GM13977 (cell line): Measurements from ENCODE around the gene KDM2B.
A peak's percentile ranks its signal among the peaks of the same experiment; 100 is the strongest.

ENCODE experiments used
- DNase-seq: peaks from one replicate; pipeline ENCODE4 v3.0.0; 2012; ENCODE audit warnings: low spot score
- CTCF ChIP-seq: IDR thresholded peaks from 2 replicates; pipeline ENCODE4 v1.5.1; 2012; ENCODE audit warnings: mild to moderate bottlenecking, control low read depth; ENCODE audit not compliant: insufficient read depth; ENCODE audit errors: extremely low read depth, missing control alignments
- in situ Hi-C: fragments of 300-500 bp; cut with MboI; formaldehyde crosslinking; loops from one replicate; pipeline ENCODE4 v1.12.0; 2022; ENCODE audit warnings: low sequenced_read_pairs, low pct_unique_long_range_greater_than_20kb, mixed read lengths, inconsistent platforms; ENCODE audit not compliant: unreplicated experiment

The KDM2B gene

GRCh38 chr12:121575952-121576625 is 4.7 kb downstream of the KDM2B start:
- peak; percentile 10 for DNase-seq
- in situ Hi-C loops, result no loop called here

DNA sequence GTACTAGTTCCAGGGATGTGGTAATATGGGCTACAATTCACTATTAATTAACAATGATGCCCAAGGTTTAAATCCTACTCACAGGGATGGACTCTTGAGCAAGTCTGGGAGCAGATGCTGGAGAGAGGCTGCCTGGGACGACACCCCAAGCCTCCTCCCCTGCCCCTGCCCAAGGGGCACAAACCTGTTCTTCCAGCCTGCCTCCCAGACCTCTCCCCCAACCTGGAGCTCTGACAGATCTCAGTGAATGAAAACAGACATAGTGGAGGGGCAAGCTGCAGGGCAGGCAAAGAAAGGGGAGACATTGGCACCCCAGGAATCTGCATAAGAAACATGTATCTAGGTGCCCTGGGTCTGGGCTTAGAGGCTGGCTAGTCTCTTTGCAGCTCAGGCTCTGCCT is 5.8 kb downstream of the KDM2B start:
- DNase-seq, result peak; percentile 3
- no peak for TF ChIP-seq CTCF
- in situ Hi-C loops, result no loop called here

More at GRCh38 chr12:121575952-121576625, 4.7 kb downstream of the KDM2B start:
- TF ChIP-seq CTCF, result no peak

DNA sequence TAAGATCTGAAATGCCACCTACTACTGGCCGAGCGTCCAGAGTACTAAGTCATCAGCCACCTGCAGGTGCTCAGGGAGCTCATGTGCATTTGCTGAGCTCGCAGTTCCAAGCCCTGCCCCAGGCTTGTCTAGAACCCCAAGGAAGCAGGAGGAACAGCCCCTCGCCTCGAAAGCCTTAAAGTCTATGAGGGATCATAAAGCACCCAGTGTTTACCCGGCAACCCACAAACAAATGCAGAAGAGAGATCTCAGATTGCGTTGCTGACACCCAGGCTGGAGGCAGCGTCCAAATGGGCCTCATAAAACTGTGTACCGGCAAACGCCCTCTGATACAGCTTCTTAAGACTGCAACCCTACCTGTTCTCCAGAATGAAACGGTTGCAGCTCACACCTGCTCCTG is 6.8 kb downstream of the KDM2B start:
- no peak for TF ChIP-seq CTCF
- DNase-seq, result peak; percentile 3
- in situ Hi-C loops, result no loop called here

DNA sequence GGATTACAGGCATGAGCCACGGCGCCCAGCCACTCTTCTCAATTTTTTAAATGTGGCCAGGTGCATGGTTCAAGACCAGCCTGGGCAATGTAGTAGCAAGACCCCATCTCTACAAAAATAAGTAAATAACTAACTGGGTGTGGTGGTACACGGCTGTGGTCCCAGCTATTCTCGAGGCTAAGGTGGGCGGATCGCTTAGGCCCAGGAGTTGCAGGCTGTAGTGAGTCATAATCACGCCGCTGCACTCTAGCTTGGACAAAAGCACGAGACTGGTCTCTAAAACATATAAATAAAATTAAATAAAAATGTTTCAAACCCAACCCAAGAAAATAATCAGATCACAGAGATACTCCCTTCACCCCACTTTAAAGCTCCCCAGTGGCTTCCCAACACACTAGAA is 8.9 kb downstream of the KDM2B start:
- no peak for DNase-seq
- no peak for TF ChIP-seq CTCF
- in situ Hi-C loops, result no loop called here

DNA sequence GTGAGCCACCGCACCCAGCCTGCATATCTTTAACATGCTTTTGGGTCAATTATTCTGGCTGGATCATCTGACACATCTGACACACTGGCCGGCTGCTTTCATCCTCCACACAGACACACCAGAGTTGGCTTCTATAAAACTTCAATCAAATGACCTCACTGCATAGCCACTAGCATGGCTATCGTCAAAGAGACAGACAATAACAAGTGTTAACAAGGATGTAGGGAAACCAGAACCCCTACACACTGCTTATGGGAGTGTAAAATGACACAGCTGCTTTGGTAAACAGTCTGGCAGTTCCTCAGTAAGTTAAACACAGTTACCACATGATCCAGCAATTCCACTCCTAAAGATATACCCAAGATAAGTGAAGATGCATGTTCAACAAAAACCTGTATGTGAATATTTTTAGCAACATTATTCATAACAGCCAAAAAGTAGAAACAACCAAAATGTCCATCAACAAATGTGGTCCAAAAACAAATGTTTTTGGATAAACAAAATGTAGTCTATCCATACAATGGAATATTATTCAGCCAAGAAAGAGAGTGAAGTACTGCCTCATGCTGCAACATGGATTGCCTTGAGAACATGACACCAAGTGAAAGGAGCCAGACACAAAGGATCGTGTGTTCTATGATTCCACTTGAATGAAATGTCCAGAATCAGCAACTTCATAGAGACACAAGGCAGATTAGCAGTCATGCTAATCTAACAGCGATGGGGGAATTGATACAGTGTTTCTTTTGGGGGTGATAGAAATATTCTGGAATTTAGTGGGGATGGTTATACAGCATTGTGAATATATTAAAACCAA is 10.1 kb downstream of the KDM2B start:
- in situ Hi-C loops, result no loop called here
- no peak for TF ChIP-seq CTCF
- peak; percentile 4 for DNase-seq

DNA sequence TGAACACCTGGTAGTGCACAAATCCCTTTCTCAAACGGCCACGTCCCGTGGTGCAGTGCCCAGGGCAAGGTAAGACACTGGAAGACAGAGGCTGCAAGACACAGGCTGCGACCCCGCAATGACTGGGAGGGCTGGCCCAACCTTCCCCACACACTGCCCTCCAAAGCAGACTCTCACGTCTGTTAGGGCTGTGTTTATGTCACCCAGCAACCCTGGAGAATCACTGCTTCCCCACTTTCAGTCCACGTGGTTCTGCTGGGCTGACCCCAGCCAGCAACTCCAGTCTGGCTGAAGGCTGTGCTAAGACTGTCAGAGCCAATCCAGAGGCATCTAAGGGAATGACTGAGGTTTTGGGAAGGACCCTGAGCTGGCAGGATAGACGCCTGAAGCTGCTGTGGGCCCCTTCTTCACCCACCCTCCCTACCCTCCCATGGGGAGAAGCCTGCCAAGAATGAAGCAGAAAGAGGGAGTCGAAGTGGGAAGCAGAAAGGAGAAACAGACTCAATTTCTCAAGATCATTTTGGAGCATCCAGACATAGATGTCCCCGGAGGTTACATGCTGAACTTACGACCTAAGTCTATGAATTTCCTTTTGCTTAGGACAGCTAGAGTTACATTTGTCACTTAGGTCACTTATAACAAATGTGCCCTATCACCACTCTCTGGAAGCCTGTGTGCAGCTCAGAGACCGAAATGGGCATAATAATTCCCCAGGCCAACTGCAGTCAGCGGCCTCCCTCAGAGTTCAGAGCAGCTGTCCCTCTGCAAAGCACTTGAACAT is 11.7 kb downstream of the KDM2B start:
- no peak for DNase-seq
- no peak for TF ChIP-seq CTCF
- in situ Hi-C loops, result no loop called here
